ENCODE measurements around the gene PRXL2B.

DNA sequence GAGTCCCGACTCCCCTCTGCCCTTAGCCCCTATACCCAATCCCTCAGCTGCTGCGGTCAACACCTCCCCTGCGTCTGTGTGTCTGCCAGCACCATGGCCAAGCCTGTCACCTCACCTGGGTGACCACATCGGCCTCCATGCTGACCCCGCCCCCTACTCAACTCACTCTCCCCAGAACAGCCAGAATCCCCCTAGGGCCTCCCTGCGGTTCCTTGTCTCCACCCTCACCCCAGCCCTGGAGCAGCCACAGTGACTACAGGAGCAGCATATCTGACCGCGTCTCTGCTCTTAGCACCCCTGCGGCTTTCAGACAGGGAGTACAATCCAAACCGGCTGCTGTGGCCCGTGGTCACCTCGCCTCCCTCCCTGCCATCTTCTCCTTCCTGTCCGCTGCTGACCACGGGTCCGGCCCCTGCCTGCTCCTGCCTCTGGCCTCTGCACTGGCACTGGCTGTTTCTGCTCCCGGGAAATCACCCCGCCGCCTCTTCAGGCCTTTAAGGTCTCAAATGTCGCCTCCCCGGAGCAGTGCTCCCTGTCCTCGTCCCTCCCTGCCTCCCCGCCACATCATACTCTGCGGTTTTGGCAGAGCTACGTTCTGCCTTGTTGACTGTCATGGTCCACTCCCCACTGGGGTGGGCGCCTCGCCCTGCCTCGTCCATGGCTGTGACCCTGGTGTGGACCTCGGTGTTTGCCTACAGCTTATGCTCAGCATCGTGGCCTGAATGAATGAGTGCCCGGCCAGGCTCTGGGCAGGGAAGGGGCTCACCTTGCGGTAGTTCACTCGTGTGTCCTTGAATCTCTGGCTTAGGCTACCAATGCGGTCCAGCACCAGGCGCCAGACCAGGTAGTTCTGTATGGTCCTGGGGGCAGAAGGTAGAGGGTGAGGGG lies 11.1 kb downstream of the PRXL2B start:
- TF ChIP-seq, protein P1, sequence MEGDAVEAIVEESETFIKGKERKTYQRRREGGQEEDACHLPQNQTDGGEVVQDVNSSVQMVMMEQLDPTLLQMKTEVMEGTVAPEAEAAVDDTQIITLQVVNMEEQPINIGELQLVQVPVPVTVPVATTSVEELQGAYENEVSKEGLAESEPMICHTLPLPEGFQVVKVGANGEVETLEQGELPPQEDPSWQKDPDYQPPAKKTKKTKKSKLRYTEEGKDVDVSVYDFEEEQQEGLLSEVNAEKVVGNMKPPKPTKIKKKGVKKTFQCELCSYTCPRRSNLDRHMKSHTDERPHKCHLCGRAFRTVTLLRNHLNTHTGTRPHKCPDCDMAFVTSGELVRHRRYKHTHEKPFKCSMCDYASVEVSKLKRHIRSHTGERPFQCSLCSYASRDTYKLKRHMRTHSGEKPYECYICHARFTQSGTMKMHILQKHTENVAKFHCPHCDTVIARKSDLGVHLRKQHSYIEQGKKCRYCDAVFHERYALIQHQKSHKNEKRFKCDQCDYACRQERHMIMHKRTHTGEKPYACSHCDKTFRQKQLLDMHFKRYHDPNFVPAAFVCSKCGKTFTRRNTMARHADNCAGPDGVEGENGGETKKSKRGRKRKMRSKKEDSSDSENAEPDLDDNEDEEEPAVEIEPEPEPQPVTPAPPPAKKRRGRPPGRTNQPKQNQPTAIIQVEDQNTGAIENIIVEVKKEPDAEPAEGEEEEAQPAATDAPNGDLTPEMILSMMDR (conservative IDR thresholded peaks at IDR 0.05; ENCODE audit: low read depth, low read length): no peak
- TF ChIP-seq EZH2 (IDR thresholded peaks at IDR 0.05; ENCODE audit: borderline replicate concordance, low read depth, low read length, poor library complexity, severe bottlenecking): no peak
